Mesendoderm (in vitro differentiated cells): ENCODE measurements around the gene KCNQ1.

ENCODE experiments used
- DNase-seq: peaks from one replicate; pipeline ENCODE4 v3.0.0; 2013
- H2AK5ac ChIP-seq: 2 replicates; pipeline ENCODE4 v1.6.1; 2013; ENCODE audit warnings: low read length, inconsistent platforms
- H2BK120ac ChIP-seq: 2 replicates; pipeline ENCODE4 v1.6.1; 2013; ENCODE audit warnings: low read depth, mild to moderate bottlenecking, low read length, moderate library complexity, mixed read lengths
- H2BK15ac ChIP-seq: replicated peaks from 2 replicates; pipeline ENCODE4 v1.6.1; 2013; ENCODE audit warnings: low read depth, mild to moderate bottlenecking, moderate library complexity
- H2BK5ac ChIP-seq: 2 replicates; pipeline ENCODE4 v1.6.1; 2013; ENCODE audit warnings: low read length, inconsistent platforms
- H3K18ac ChIP-seq: 2 replicates; pipeline ENCODE4 v1.6.1; 2013; ENCODE audit warnings: mild to moderate bottlenecking, low read length, mixed read lengths
- H3K23ac ChIP-seq: one replicate; pipeline ENCODE4 v1.6.1; 2013; ENCODE audit warnings: low read length
- H3K27ac ChIP-seq: 2 replicates; pipeline ENCODE4 v1.5.1; 2013; ENCODE audit warnings: low read depth, mild to moderate bottlenecking, inconsistent platforms, low read length, moderate library complexity
- H3K27me3 ChIP-seq: 2 replicates; pipeline ENCODE4 v1.6.1; 2013; ENCODE audit warnings: low read length, control low read depth, mild to moderate bottlenecking, inconsistent platforms; ENCODE audit not compliant: insufficient read depth, poor library complexity
- H3K36me3 ChIP-seq: 2 replicates; pipeline ENCODE4 v1.6.1; 2013; ENCODE audit warnings: low read length, inconsistent platforms; ENCODE audit not compliant: control insufficient read depth, insufficient read depth
- H3K4ac ChIP-seq: one replicate; pipeline ENCODE4 v1.6.1; 2013; ENCODE audit warnings: low read depth, mild to moderate bottlenecking, low read length, moderate library complexity
- H3K4me1 ChIP-seq: 2 replicates; pipeline ENCODE4 v1.6.1; 2013; ENCODE audit warnings: low read depth, low read length, inconsistent platforms; ENCODE audit not compliant: control insufficient read depth
- H3K4me2 ChIP-seq: 2 replicates; pipeline ENCODE4 v1.6.1; 2013; ENCODE audit warnings: low read length
- H3K4me3 ChIP-seq: 2 replicates; pipeline ENCODE4 v1.5.1; 2013; ENCODE audit warnings: mild to moderate bottlenecking, low read length
- H3K56ac ChIP-seq: one replicate; pipeline ENCODE4 v1.6.1; 2013; ENCODE audit warnings: low read length
- H3K79me1 ChIP-seq: 2 replicates; pipeline ENCODE4 v1.6.1; 2013; ENCODE audit warnings: low read length, inconsistent platforms
- H3K79me2 ChIP-seq: 2 replicates; pipeline ENCODE4 v1.6.1; 2013; ENCODE audit warnings: mild to moderate bottlenecking, low read length; ENCODE audit not compliant: control insufficient read depth, insufficient read depth
- H3K9ac ChIP-seq: 2 replicates; pipeline ENCODE4 v1.6.1; 2013; ENCODE audit warnings: low read length, inconsistent platforms
- H4K5ac ChIP-seq: one replicate; pipeline ENCODE4 v1.6.1; 2013; ENCODE audit warnings: low read length
- H4K8ac ChIP-seq: one replicate; pipeline ENCODE4 v1.6.1; 2013; ENCODE audit warnings: low read depth, mild to moderate bottlenecking, control low read depth, low read length, moderate library complexity
- WGBS: extraction: QIAGEN DNeasy Blood & Tissue Kit; methylation state at CpG from one replicate; pipeline ENCODE4 v1.1.7; 2013; ENCODE audit warnings: low lambda C conversion rate, missing lambda C conversion rate; ENCODE audit not compliant: insufficient coverage; ENCODE audit errors: extremely low coverage; 5-methylcytosine and 5-hydroxymethylcytosine counted together

Gene KCNQ1

GRCh38 chr11:2870460-2870859 is 425.7 kb downstream of the KCNQ1 start:
- H3K27me3 ChIP-seq, result peaks cover 35% of the 10 kb centered on the region
- no peaks in the 10 kb centered on the region for H3K79me1 ChIP-seq
- H3K4me3 ChIP-seq, result no peak overlapping the region
- H3K9ac ChIP-seq, result no peak overlapping the region
- H3K79me2 ChIP-seq, result no peaks in the 10 kb centered on the region
- no peak overlapping the region for H2BK5ac ChIP-seq
- no peak overlapping the region for H4K8ac ChIP-seq
- H3K56ac ChIP-seq, result no peak overlapping the region
- H3K4me1 ChIP-seq, result no peaks in the 10 kb centered on the region
- no peak overlapping the region for H3K18ac ChIP-seq
- H2AK5ac ChIP-seq, result no peak overlapping the region
- no peak overlapping the region for H3K23ac ChIP-seq
- H3K4me2 ChIP-seq, result no peak overlapping the region
- H3K36me3 ChIP-seq, result no peaks in the 10 kb centered on the region
- no peak overlapping the region for H3K27ac ChIP-seq
- no peak overlapping the region for H2BK15ac ChIP-seq
- no CpG with 5 or more reads among the region's 17 CpGs for WGBS
- no peak overlapping the region for H2BK120ac ChIP-seq
- no peak overlapping the region for H4K5ac ChIP-seq
- DNase-seq, result no peak
- no peak overlapping the region for H3K4ac ChIP-seq

GRCh38 chr11:2870969-2871680 is 426.3 kb downstream of the KCNQ1 start:
- no peak overlapping the region for H3K4ac ChIP-seq
- no peak overlapping the region for H3K56ac ChIP-seq
- H3K4me2 ChIP-seq, result no peak overlapping the region
- no peak overlapping the region for H2BK120ac ChIP-seq
- no peak overlapping the region for H3K18ac ChIP-seq
- DNase-seq, result no peak
- H3K27ac ChIP-seq, result no peak overlapping the region
- H2BK15ac ChIP-seq, result no peak overlapping the region
- no peaks in the 10 kb centered on the region for H3K36me3 ChIP-seq
- H3K27me3 ChIP-seq, result peaks cover 35% of the 10 kb centered on the region
- H4K8ac ChIP-seq, result no peak overlapping the region
- H3K4me1 ChIP-seq, result no peaks in the 10 kb centered on the region
- no peak overlapping the region for H3K4me3 ChIP-seq
- no peak overlapping the region for H3K9ac ChIP-seq
- H3K23ac ChIP-seq, result no peak overlapping the region
- no CpG with 5 or more reads among the region's 22 CpGs for WGBS
- no peak overlapping the region for H2BK5ac ChIP-seq
- no peak overlapping the region for H2AK5ac ChIP-seq
- H4K5ac ChIP-seq, result no peak overlapping the region
- no peaks in the 10 kb centered on the region for H3K79me2 ChIP-seq
- H3K79me1 ChIP-seq, result no peaks in the 10 kb centered on the region

- Histone ChIP-seq H3K18ac (no peak overlapping the region), H3K79me2 (no peaks in the 10 kb centered on the region), H2BK15ac (no peak overlapping the region), H3K4ac (no peak overlapping the region), H3K56ac (no peak overlapping the region), H3K27me3 (peaks cover 3% of the 10 kb centered on the region), H4K8ac (no peak overlapping the region), H3K79me1 (no peaks in the 10 kb centered on the region), H3K23ac (no peak overlapping the region), H2BK120ac (no peak overlapping the region), H2BK5ac (no peak overlapping the region), H3K9ac (no peak overlapping the region), H3K4me3 (no peak overlapping the region), H4K5ac (no peak overlapping the region), H2AK5ac (no peak overlapping the region), H3K4me1 (no peaks in the 10 kb centered on the region), H3K36me3 (no peaks in the 10 kb centered on the region), H3K27ac (no peak overlapping the region), H3K4me2 (no peak overlapping the region)
- DNase-seq, result no peak
- WGBS, result no CpG with 5 or more reads among the region's 10 CpGs
Measured at GRCh38 chr11:2874963-2875362, 430.2 kb downstream of the KCNQ1 start.

- Histone ChIP-seq H3K4me1 (no peaks in the 10 kb centered on the region), H3K56ac (no peak overlapping the region), H3K4me2 (no peak overlapping the region), H4K8ac (no peak overlapping the region), H3K9ac (no peak overlapping the region), H2BK5ac (no peak overlapping the region), H3K27me3 (no peaks in the 10 kb centered on the region), H3K23ac (no peak overlapping the region), H3K79me1 (no peaks in the 10 kb centered on the region), H2BK120ac (no peak overlapping the region), H3K4ac (no peak overlapping the region), H3K4me3 (no peak overlapping the region), H2BK15ac (no peak overlapping the region), H3K18ac (no peak overlapping the region), H3K27ac (no peak overlapping the region), H2AK5ac (no peak overlapping the region), H4K5ac (no peak overlapping the region), H3K36me3 (no peaks in the 10 kb centered on the region), H3K79me2 (no peaks in the 10 kb centered on the region)
- no CpG with 5 or more reads among the region's 6 CpGs for WGBS
- DNase-seq, result no peak
Measured at GRCh38 chr11:2877474-2877873, 432.7 kb downstream of the KCNQ1 start.

GRCh38 chr11:2878782-2879181 is 434.0 kb downstream of the KCNQ1 start:
- H3K27me3 ChIP-seq, result peaks cover 4% of the 10 kb centered on the region
- no peak overlapping the region for H4K8ac ChIP-seq
- no peak overlapping the region for H3K27ac ChIP-seq
- no peak overlapping the region for H2BK5ac ChIP-seq
- no peak overlapping the region for H2AK5ac ChIP-seq
- no peaks in the 10 kb centered on the region for H3K36me3 ChIP-seq
- no CpG with 5 or more reads among the region's 8 CpGs for WGBS
- no peak overlapping the region for H3K4me3 ChIP-seq
- no peak overlapping the region for H3K9ac ChIP-seq
- H3K18ac ChIP-seq, result no peak overlapping the region
- no peak overlapping the region for H2BK15ac ChIP-seq
- no peak overlapping the region for H3K23ac ChIP-seq
- no peak overlapping the region for H3K56ac ChIP-seq
- H4K5ac ChIP-seq, result no peak overlapping the region
- no peak overlapping the region for H3K4ac ChIP-seq
- no peaks in the 10 kb centered on the region for H3K79me1 ChIP-seq
- no peaks in the 10 kb centered on the region for H3K79me2 ChIP-seq
- H3K4me1 ChIP-seq, result no peaks in the 10 kb centered on the region
- no peak overlapping the region for H2BK120ac ChIP-seq
- DNase-seq, result no peak
- no peak overlapping the region for H3K4me2 ChIP-seq

GRCh38 chr11:2880646-2881045 is 435.8 kb downstream of the KCNQ1 start:
- no CpG with 5 or more reads among the region's 7 CpGs for WGBS
- Histone ChIP-seq H3K79me1 (no peaks in the 10 kb centered on the region), H3K4me2 (no peak overlapping the region), H2AK5ac (no peak overlapping the region), H3K4me3 (no peak overlapping the region), H3K4ac (no peak overlapping the region), H3K18ac (no peak overlapping the region), H3K36me3 (no peaks in the 10 kb centered on the region), H2BK5ac (no peak overlapping the region), H3K4me1 (no peaks in the 10 kb centered on the region), H4K8ac (no peak overlapping the region), H4K5ac (no peak overlapping the region), H3K23ac (no peak overlapping the region), H2BK120ac (no peak overlapping the region), H3K56ac (no peak overlapping the region), H3K79me2 (no peaks in the 10 kb centered on the region), H3K9ac (no peak overlapping the region), H3K27me3 (peaks cover 5% of the 10 kb centered on the region), H2BK15ac (no peak overlapping the region), H3K27ac (no peak overlapping the region)
- DNase-seq, result no peak
